NCI-H1048 (cell line): Measurements from ENCODE around the gene KLF3.

ENCODE experiments used
- DNase-seq: peaks from one replicate; lab custom pipeline; 2025; lab: John Stamatoyannopoulos, UW

KLF3 gene

DNA sequence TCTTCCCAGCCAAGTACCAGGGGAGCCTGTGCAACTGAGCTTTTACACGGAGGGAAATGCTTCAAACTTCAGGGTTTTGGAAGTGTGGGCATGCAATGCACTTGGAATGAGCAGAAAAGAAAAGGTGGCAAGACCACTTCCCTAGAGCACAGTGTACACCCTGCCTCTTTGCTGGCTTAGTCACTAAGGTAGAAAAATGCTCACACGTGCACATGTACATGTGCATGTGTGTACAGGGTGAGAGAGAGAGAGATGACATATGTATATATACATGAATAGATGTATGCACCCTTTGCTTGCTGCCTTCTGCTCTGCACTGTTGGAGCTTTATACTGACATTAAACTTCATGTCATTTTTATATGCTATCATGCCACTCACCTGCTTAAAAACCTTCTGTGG is 7.9 kb upstream of the KLF3 start:
- DNase-seq: no peak

DNA sequence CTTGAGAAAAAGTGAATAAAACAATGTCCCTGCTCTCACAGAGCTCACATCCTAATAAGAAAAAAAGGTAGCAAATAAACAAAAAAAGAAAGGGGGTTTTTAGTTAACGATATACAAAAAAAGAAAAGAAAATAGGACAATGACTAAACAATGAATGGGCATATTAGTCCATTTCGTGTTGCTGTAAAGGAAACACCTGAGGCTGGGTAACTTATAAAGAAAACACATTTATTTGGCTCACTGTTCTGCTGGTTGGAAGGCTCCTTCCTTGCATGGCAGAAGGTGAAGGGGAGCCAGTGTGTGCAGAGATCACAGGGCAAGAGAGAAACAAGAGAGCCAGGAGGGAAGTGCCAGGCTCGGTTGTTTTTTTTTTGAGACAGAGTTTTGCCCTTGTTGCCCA is 4.7 kb upstream of the KLF3 start:
- DNase-seq: no peak

- no peak for DNase-seq
Observed at GRCh38 chr4:38660838-38661237, 3.2 kb upstream of the KLF3 start.

DNA sequence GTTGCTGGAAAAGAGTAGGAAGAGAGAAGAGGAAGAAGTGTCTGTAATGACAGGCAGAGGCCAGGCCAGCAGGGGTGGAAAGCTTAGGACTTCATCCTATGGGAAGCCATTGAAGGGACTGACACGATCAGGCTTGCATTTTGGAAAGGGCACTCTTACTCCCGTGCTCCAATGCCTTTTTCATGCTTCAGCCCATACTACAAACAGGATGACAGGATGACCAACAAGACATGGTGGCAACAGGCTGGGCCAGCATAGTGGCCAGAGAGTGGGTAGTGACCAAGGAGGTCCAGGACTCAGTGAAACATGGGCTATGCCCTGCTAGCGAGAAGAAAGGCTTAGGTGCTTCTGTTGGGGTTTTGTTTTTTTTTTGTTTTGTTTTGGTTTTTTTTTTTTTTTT is 2.6 kb upstream of the KLF3 start:
- no peak for DNase-seq

DNA sequence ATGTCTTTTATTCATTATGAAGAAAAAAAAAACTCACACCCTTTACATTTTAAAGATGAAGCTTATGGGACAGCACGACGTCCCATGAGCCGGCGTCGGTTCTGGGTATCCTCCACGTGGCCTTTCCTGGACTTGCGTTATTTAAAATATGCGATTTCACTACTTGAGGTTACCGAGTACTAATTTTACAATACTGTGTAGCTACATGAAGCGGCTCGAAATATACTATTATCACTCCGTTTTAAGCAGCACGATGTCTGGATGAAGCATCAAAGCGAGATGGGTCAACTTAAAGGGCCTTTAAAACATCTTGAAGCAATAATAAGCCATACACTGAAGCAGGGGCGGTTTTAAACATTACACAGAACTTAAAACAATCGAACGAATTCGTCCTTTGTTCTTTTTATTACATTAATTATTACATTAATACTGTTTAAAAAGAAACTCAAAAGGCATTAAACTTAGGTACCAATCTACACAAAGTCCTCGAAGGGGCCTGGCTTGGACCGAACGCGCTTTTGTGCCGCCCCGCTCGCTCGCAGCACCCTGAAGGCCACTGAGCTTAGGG is 1.4 kb upstream of the KLF3 start:
- no peak for DNase-seq

DNA sequence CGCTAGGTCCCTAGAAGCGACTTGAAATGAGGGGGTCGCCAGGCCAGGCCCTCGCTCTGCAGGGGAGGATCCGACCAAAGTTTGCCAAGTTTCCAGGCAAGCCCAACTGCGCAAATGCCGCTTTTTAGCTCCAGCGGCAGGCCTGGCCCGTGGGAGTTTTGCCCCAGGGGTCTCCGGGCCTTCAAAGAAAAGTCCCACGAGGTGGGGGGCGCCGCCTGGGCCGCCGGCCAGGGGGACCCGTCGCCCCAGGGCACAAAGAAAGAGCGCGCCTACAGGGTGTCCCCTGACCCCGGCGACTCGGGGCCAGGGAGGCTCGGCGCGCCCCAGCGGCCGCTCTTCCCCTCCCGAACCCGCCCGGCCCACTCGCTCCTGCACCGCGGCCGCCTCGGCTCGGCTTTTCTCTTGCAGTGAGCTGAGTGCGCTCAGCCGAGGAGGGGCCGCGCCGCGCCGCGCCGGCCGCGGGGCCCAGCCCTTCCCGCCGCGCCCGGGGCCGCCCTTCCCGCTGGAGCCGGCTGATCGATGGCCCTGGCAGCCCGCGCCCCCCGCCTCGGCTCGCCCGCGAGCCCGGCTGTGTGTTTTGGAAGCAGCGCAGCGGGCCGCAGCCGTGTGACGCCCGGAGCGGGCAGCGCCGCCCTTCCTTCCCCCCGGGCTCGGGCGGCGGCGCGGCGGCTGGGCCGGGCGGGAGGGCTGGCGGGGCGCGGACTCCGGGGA is 754 bp upstream of the KLF3 start:
- no peak for DNase-seq

GRCh38 chr4:38664706-38665401 is 855 bp downstream of the KLF3 start:
- DNase-seq: no peak

DNA sequence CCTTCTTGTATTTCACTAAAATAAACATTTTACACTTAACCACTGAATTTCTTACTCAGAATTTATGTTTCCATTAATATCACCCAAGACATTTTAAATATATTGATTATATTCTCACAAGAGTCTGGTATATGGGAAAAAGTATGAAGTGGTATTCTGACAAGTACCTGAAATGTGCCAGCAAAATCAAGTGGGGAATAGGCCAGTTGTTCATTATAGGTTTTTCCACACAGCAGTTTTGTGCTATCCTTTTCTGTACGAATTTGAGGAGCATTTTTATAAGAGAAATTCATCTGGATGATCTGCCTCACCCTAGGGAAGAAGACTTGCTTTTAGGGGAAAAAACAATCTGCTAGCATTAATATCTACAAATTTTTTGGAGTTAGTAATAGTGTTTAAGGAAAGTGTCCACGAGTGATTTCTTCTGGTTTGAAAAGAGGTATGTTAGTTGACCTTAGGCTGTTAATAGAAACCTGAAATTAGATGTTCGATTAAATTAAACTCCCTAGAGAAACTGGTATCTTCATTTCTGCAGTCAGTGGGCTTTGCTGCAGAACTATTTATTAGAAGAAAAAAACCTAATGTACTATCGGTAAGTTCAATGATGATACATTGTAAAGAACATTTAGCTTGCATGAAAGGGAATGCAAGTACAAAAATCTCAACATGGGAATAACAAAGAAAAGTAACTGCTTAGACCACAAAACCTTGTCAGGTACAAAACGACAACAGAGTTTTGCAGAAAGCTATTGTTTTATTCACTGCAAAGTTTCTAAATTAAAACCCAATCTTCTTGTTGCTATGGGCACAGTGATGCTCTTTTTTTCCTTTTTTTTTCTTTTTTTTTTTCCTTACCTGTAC is 1.8 kb downstream of the KLF3 start:
- no peak for DNase-seq

- DNase-seq: no peak
Observed at GRCh38 chr4:38666766-38667084, 2.7 kb downstream of the KLF3 start.

DNA sequence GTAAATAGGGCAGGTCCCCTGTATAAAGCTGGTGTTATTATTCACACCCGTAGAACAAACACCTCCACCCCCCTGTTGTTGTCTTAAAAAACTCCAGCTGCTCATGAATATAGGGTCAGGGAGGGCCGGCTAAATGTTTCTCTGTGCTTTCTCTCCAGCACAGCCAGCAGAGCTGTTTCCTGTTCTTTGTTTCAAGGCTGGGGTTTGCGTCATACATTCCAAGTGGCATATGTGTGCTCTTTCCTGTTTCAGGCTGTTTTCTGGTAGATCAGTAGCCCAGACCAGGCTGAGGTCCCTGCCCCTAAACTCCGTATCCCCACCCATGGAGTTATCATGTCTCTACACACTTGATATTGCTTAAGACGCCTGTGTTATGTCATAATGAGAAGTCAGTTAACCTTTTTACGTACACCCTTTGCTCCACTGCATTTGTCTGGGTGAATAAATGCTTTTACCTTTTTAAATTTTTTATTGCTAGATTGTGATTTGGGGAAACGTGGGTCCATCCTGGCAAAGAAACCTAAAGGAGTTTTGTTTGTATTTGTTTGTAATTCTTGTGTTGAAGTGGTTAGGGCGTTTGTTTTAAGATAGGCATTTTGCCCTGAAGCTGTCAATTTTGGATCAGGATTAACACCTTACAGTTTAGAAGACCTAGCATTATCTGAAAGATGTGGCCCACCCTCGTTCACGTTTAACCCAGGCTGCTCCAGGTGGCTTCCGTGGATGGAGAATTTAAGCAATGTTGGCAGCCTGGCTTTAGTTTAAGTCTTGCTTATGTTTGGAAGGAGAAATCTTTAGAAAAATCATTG is 3.3 kb downstream of the KLF3 start:
- no peak for DNase-seq

DNA sequence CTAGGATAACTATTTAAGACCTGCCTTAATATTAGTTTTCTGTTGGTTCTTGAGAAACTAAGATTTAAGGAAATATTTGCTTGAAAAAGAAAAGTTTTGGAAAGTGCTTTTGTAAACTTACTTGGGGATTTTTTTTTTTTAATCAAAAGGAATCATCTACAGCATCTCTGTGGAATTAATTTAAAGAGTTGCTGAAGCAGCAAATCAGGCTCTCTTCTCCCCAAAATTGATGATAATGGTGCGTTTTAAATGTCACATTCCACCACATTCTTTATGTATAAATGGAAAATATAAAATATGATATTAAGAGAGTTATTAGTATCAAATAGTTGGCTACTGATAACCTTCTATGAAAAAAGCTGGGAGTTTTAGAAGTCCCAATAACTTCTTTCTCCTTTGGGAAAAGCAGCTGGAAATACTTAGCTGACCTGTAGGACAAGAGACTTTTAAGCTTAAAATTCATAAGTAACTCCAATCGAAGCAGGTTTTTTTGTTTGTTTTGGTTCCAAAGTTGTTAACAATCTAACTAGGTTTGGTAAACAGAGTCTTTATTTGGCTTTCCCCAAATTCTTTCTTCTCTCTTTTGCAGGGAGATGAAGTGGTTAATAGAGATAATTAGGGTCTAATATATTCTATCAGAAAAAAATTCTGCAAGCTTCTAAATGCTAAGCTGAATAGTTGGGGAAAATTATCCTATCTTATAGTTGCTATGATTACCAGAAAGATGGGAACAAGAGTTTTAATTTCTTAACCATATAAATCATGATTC is 4.4 kb downstream of the KLF3 start:
- DNase-seq: no peak

DNA sequence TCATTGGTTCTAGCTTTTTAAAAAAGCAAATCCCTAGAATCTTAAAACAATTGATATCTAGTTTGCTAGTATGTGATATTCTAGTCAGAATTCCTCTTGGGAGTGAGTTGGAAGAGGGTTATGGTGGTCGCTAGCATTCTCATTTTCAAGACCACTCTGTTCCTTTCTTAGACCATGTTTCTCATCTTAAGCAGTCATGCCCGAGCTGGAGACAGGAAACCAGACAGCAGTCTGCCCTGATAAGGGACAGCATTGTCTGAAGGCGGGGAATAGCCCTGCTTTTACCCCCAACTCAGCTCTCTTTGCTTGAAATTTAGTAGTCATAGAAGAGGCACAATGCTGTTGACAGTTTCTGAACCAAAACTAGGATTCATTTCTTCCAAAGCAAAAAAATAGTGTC is 5.2 kb downstream of the KLF3 start:
- DNase-seq: no peak

DNA sequence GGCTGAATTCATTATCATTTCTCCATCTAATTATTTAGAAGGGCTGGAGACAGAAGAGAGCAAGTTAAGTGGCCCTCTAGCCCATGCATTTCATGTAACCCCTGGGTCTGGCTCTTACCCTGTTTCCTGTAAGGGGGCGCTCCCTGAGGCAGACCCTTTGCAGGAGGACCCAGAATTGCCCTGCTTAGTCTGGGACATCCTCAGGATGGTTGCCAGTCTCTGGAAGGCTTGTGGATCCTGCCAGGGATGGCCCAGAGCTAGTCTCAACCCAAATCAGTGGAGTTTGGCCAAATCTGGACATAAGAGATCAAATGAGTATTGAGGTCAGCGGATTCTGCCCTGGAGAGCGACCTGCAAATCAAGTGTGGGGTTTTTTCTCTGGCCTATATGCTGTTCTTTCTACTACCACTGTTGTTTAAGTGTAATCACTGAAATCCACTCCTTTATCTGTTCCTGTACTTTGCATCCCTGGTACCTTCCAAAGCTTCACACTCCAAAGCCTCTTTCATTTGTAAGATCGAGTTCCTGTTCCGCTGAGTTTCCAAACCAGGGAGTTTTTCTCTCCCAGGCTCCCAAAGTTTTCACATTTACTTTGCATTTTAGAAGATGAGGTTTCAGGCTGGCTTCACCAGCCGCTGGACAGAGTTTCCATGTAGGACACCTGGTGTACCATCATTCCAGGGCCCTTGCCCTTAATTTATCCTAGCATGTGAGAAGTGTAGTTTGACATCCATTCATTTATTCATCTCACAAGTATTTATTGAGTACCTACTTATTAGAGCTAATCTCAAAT is 6.3 kb downstream of the KLF3 start:
- DNase-seq: no peak

DNA sequence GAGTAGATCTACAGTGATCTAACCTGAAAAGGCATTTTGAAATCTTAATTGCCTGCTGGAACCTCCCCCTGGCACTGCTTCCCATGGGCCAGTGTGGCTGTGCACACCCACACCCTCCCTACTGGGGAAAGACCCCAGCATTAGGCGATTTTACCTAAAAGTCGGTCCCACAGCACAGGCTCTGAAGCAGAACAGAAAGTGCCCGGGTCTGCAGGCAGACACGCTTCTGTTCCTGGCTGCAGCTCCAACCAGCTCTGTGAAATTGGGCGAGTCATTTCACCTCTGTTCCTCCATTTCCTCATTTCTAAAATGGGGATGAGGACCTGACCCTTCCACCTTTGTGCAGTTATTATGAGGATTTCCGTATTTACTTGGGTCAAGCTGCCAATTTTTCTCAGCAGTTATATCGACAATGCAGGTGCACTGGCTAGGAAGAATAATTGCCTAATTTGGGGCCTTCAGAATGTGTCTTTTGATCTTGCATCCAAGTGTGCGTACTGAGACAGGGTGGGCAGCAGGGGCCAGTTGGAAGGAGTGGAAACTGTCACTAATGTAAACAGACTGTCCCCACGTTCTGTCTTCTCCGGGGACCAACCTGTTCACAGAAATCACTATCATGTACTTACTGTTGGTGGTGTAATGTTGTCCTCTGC is 7.1 kb downstream of the KLF3 start:
- no peak for DNase-seq

GRCh38 chr4:38671592-38671940 is 7.6 kb downstream of the KLF3 start:
- no peak for DNase-seq

- DNase-seq: no peak
Observed at GRCh38 chr4:38672074-38672396, 8.0 kb downstream of the KLF3 start.

- no peak for DNase-seq
Observed at GRCh38 chr4:38672397-38673129, 8.6 kb downstream of the KLF3 start.

- no peak for DNase-seq
Observed at GRCh38 chr4:38673130-38673978, 9.4 kb downstream of the KLF3 start.
